WERI-Rb-1 (cell line): Measurements from ENCODE around the gene ACSF3.

Experiments used
- DNase-seq: peaks from one replicate; pipeline ENCODE4 v3.0.0-alpha.2; 2020
- H3K27ac ChIP-seq: fragments of 250-450 bp; sonication (Bioruptor Pico); 2 replicates; pipeline ENCODE4 v1.5.1; 2020; ENCODE audit warnings: mild to moderate bottlenecking, moderate library complexity
- H3K27me3 ChIP-seq: fragments of 250-450 bp; sonication (Bioruptor Pico); 2 replicates; pipeline ENCODE4 v1.5.1; 2021; ENCODE audit warnings: mild to moderate bottlenecking, low read depth, moderate library complexity; ENCODE audit not compliant: insufficient read depth, severe bottlenecking
- H3K36me3 ChIP-seq: fragments of 250-450 bp; sonication (Bioruptor Pico); 2 replicates; pipeline ENCODE4 v1.5.1; 2020; ENCODE audit warnings: mild to moderate bottlenecking, moderate library complexity
- H3K4me3 ChIP-seq: 2 replicates; pipeline ENCODE4 v1.5.1; 2011; ENCODE audit warnings: low read depth, mild to moderate bottlenecking, control low read depth, low read length
- H3K9me3 ChIP-seq: fragments of 250-450 bp; sonication (Bioruptor Pico); 2 replicates; pipeline ENCODE4 v1.5.1; 2021; ENCODE audit warnings: mild to moderate bottlenecking, moderate library complexity; ENCODE audit not compliant: severe bottlenecking
- TF ChIP-seq, protein P1 (sequence below): IDR thresholded peaks from 2 replicates; pipeline ENCODE4 v1.5.1; 2011; ENCODE audit warnings: low read depth, mild to moderate bottlenecking, control low read depth, inconsistent platforms, low read length

Gene ACSF3

DNA sequence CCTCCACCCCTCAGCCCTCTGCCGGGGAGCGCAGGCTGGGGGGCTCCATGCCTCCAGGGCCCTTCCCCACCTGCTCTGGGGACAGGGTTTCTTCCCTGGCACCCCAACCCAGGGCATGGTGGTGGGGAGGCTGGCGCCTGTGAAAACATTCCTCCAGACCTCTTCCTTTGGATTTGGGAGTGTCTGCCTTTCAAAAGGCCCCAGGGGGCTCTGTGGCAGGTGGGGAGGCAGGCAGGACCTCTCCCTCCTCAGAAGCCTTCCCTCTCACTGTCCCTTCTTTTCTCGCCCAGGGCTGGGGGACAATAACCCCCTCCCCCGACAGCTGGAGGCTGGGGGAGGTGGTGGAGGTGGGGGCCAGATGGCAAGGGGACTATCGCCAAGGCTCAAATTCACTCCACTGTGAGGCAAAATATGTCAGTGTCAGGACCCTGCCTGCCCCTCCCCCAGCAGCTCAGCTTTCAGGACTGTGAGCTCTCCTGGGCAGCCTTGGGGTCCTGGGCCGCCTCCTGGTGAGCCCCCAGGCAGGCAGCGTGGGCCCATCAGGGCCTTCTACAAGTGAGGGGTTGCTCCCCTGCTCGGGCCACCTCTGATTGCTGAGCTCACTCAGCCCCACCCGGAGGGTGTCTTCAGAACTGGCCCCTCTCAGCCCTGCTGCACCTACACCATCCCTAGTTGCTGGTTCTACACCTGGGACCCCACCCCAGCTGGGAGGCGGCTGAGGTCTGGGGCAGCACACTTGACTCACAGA lies 79.7 kb downstream of the ACSF3 start:
- no peaks in the 10 kb centered on the region for H3K36me3 ChIP-seq
- peak overlapping the region; percentile 34 for H3K27ac ChIP-seq
- peak; percentile 42 for DNase-seq
- H3K9me3 ChIP-seq: no peaks in the 10 kb centered on the region
- no peak overlapping the region for H3K4me3 ChIP-seq
- TF ChIP-seq, protein P1, sequence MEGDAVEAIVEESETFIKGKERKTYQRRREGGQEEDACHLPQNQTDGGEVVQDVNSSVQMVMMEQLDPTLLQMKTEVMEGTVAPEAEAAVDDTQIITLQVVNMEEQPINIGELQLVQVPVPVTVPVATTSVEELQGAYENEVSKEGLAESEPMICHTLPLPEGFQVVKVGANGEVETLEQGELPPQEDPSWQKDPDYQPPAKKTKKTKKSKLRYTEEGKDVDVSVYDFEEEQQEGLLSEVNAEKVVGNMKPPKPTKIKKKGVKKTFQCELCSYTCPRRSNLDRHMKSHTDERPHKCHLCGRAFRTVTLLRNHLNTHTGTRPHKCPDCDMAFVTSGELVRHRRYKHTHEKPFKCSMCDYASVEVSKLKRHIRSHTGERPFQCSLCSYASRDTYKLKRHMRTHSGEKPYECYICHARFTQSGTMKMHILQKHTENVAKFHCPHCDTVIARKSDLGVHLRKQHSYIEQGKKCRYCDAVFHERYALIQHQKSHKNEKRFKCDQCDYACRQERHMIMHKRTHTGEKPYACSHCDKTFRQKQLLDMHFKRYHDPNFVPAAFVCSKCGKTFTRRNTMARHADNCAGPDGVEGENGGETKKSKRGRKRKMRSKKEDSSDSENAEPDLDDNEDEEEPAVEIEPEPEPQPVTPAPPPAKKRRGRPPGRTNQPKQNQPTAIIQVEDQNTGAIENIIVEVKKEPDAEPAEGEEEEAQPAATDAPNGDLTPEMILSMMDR: no peak
- H3K27me3 ChIP-seq: no peaks in the 10 kb centered on the region

DNA sequence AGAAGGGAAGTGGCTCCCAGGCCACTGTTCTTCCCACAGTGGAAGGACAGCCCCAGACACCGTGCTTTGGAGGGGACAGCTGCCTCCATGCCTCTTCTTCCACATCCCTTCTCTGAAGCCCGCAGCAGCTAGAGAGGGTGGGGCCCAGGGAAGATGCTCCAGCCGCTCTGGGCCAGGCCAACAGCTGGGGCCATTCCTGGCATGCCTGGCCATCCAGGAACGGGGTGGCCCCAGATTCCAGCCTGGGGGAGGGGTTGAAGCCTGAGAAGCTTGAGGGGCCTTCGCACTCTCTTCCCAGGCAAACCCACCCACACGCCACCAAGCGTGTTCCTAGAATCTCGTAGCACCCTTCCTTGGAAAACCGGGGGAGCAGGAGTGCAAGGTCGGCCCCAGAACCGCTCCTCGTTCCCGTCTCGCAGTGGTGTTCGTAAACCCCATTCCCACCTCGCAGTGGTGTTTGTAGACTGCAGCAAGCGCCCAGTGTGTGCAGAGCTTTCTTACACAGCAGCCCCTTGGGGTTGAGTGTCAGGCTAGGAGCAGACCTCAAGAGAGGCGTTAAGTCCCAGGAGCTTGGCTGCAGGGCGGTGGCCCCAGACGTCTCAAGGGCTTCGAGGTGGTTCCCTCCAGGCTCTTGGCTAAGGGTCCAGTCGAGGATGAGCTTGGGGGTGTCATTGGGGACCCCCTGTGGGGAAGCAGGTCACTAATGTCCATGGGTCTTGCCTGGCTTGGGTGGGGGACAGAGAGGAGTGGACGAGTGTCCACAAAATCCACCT lies 80.6 kb downstream of the ACSF3 start:
- no peaks in the 10 kb centered on the region for H3K36me3 ChIP-seq
- H3K27ac ChIP-seq: no peak overlapping the region; the same call in 1 of the 2 replicates
- DNase-seq: no peak
- no peak overlapping the region for H3K4me3 ChIP-seq
- no peaks in the 10 kb centered on the region for H3K9me3 ChIP-seq
- H3K27me3 ChIP-seq: no peaks in the 10 kb centered on the region
- TF ChIP-seq, protein P1: no peak

DNA sequence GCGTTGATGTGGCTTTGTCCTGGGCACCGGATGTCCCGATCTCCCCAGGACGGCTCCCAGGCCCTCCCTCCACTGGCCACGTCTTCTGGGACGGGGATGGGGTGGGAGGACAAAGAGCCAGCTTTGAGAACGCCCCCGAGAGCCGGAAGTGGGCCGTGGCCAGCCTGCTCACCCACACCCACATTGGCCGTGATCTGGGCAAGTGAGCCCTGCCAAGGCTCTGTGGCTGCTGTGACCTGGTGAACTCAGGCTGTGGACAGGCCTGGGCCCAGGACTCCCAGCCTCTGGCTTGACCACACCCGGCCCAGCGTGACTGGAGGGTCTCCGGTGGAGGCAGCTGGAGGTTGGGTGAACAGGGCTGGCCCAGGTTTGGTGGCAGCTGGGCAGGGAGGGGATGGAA lies 81.2 kb downstream of the ACSF3 start:
- no peaks in the 10 kb centered on the region for H3K9me3 ChIP-seq
- TF ChIP-seq, protein P1: no peak
- H3K4me3 ChIP-seq: no peak overlapping the region
- no peaks in the 10 kb centered on the region for H3K36me3 ChIP-seq
- H3K27ac ChIP-seq: no peak overlapping the region
- no peak for DNase-seq
- H3K27me3 ChIP-seq: no peaks in the 10 kb centered on the region

DNA sequence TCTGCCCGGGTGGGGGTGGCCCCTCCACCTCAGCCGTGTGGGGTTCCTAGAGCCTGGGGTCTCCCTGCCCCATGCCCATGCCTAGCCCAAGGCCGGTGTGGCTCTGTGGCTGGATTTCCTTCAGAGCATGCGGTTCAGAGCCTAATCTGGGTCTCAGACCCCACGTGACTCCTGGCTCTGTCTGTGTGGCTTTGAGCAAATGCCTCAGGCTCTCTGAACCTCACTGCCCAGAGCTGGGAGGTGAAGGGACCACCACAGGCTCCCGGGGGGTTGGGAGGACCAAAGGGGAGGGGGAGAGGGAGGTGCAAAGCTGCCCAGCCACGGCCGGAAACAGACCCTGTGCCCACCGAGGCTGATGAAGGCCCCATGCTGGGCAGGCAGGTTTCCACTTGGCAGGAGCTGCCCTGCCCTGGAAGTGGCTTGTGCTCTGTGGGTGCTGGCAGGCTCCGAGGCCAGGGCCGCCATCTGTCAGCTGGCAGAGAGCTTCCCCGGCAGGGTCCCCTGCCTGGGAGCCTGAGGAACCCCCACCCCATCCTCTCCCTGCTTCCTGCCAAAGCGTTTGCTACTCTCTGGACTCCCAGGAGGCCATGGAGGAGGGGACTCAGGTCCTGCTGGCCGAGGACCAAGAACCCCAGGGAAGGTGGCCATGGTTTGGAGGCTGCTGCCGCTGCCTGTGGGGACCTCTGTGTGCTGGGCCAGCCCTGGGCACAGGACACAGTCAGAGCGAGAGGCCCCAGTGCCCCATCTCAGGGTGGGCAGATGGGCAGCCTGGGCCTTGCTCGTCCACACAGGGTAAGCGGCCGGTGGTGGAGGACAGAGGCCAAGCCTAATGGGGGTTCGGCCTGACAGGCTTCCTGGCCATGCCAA lies 81.9 kb downstream of the ACSF3 start:
- Histone ChIP-seq H3K27me3 (no peaks in the 10 kb centered on the region), H3K9me3 (no peaks in the 10 kb centered on the region), H3K27ac (no peak overlapping the region), H3K36me3 (no peaks in the 10 kb centered on the region), H3K4me3 (no peak overlapping the region)
- no peak for DNase-seq
- TF ChIP-seq, protein P1: no peak

DNA sequence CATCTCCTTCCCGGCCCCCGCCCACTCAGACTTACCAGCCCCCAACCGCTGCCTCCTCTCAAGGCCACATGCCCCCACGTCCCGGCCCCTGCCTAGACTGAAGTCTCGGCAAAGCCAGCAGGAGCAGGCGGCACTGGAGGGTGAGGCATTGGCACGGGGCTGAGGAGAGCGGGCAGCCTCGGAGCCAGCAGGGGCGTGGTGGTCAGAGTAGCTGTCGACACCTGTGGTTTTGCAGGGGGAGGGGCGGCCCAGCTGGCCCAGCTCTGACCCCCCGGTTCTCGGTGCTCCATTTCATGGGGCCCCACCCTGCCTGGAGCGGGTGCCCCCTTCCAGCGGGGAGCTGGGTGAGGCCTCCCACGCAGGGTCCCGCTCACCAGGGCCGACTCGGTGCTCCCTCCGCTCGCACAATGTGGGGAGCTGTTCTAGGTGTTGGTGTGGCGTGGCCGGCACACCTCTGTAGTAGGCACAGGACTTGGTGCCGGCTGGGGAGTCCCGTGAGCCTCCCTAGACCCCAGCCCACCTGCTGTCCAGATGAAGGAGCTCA lies 82.6 kb downstream of the ACSF3 start:
- H3K4me3 ChIP-seq: no peak overlapping the region
- H3K9me3 ChIP-seq: no peaks in the 10 kb centered on the region
- no peaks in the 10 kb centered on the region for H3K27me3 ChIP-seq
- no peak overlapping the region for H3K27ac ChIP-seq
- TF ChIP-seq, protein P1: no peak
- DNase-seq: no peak
- H3K36me3 ChIP-seq: no peaks in the 10 kb centered on the region
